ENCODE data around the gene AP2A2.

AP2A2 gene

DNA sequence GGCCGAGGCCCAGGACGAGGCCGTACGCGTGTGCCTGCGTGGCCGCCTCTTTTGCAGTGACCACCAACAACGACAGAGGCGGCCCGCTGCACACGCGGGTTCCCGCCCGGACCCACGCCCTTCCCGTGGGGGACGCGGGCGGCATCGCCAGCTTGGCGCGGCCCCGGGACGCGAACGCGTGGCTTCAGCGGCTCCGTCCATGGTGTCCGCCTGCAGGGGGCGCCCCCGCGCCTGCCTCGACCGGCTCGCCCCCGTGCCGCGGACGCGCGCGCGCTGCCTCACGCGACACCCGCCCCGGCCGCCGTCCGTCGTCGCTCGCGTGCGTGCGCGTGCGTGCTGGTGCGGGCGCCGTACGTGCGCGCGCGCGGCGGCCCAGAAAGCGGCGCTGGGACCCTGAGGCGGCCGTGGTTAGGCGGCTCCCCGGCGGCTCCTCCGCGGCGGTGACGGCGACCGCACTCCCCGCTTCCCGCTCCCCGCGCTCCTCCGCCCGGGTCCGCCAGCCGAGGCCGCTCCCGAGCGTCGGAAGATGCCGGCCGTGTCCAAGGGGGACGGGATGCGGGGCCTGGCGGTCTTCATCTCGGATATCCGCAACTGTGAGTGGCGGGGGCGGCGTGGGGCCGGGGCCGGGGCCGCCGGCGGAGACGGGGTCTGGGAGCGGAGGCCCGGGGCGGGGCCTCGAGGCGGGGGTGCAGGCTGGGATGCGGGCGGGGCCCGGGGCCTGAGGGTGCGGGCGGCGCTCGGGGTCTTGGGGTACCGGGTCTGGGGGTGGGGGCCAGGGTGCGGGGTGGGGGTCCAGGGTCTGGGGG lies at the start of gene AP2A2:
Gene AP2A2, plus strand, starts transcription at position 375 of the 806 bp plus-strand sequence. Its CDS starts 152 bp downstream, at position 527.
- peak; percentile 25 for DNase-seq

DNA sequence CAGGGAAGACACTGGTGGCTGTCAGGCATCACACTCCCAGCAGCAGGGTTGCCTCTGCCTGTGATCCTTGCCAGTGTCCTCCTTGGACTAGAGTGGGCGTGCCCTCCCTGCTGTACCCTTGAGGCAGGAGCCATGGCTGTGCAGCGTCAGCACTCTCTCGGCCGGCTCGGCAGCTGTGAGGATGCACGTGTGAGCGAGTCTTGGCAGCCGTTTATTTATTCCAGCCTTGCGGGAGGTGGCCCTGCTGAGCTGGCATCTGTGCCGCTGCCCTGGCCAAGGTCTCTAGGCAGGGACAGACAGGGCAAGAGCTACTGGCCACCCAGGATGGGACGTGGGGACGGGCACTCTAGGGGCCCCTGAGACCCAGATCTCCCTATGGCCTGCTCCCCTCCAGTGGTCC lies 49.1 kb upstream of the AP2A2 start:
- no peak for DNase-seq

DNA sequence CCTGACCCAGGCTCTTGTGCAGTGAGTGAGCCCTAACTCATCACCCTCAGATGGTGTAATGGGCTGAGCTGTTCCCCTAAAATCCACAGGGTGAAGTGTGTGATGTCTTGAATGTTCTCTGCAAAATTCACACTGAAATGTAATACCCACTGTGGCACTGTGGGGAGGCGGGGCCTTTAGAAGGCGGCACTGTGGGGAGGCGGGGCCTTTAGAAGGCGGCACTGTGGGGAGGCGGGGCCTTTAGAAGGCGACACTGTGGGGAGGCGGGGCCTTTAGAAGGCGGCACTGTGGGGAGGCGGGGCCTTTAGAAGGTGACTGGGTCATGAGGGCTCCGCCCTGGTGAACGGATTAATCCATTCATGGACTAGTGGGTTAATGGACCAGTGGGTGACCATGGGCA lies 48.1 kb upstream of the AP2A2 start:
- no peak for DNase-seq

DNA sequence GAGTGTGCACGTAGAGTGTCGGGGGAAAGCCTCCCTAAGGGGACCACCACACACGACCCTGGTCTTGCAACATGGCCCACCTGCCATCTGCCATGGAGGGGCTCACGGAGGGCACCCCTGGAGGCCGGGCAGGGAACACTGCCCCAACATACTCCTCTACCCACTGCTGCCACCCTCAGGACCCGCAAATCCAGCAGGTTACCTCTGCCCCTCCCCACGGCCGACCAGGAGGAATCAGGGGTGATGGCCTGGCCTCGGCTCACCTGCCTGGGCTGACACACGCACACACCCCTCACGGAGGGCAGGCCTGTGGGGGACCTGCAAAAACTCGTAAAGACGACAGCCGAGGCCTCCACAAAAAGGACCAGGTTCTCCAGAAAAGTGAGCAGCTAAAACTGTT lies 45.2 kb upstream of the AP2A2 start:
- DNase-seq, result no peak

DNA sequence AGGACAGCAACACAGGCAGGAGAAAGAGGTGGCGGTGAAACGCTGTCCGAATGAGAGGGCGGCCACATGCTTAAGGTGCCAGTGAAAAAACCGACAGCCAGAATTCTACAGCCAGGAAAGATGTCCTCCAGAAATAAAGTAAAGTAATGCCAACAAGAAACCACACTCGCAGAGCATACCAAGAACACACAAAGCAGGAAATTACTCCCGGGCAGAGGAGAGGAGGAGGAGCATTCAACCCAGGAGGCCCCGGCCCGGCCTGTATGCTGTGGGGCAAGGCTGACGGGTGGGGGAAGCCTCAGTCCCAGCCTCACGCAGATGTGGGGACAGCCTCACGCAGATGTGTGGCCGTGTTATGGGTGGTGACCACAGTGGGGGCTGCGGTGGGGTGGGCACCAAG lies 43.1 kb upstream of the AP2A2 start:
- DNase-seq, result no peak

- no peak for DNase-seq
These were observed 42.1 kb upstream of the AP2A2 start for GRCh38 chr11:883527-883926.

GRCh38 chr11:884578-885070 lies 41.0 kb upstream of the AP2A2 start:
- no peak for DNase-seq

DNA sequence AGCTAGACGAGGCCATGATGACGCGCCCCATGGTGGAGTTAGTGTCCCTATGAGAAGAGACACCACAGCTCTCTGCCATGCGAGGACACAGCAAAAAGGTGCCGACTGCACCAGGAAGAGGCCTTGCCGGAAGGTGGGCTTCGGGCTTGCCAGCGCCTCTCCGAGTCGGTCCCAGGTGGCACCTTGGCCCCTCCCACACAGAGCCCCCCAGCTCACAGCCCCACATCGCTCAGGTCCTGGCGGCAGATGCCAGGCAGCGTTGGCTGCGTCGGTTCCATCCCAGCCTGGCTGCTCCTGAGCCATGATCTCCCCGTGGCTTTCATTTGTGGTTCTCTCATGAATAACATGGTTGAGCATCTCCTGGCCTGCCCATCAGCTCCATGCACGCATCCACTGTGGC lies 39.1 kb upstream of the AP2A2 start:
- DNase-seq, result no peak

DNA sequence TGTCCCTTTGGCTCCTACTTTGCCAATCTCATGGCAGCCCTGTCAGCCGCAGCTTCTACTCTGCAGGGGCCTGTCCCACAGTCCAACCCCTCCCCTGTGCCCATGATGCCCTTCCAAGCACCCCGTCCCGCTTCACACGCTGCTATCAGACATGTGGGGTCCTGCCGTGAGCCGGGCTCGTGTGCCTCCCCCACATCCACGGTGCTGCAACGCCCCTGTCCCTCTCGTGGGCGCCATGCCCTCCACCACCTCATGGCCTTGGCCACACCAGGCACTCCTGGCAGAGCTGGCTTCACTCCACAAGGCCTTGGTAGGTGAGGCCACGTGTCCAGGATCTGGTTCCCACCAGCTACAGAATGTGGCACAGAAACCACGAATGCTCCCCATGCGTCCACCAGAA lies 38.1 kb upstream of the AP2A2 start:
- no peak for DNase-seq

DNA sequence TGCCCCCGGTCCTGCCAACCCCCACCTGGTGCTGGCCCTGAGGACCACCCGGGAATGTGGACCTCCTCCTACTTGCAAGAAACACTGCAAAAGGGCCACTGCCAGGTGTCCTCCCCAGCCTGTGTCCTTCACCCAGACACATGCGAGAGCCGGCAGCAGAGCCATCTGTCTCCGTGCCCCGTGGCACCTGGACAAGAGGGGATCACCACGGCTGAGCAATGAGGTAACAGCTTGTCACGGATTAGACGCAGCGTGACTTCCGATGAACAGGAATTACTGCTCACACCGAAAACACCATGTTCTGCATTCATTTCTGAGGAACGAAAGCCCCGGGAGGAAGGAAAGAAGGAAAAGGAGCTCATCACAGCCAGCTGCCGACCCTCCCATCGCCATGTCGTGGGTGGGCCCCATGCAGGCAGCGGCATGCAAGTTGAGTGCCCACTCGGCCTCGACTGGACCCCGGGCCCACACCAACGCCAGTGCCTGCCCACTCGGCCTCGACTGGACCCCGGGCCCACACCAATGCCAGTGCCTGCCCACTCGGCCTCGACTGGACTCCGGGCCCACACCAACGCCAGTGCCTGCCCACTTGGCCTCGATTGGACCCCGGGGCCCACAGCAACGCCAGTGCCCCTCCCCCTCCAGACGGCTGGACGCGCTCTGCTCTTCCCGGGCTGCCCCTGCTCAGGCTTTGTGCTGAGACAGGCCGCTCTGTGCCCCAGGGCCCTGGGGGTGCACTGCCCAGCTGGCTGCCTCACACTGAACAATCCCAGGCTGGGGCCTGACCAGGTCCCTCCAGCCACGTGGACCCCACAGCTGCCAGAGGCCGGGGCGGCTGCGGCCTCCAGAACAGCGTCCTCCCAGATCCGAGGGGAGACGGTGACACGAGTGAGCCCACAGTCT lies 37.1 kb upstream of the AP2A2 start:
- no peak for DNase-seq

DNA sequence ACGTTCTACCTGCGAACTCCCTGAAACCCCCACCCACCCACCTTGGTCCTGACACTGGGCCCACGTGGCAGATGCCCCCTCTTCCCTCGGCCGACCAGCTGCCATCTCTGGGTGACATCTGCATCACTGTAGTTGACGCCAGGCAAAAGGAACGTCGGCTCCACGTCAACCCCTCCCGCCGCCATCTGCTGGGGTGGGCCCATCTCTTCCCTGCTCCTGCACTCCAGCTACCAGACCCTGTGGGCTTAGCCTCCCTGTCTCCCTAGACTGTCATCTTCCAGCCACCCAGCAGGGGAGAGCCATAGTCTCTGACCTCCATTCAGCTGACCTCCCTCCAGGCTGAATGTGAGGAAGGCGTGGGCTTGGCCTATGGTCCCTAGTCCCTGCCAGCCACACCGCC lies 36.4 kb upstream of the AP2A2 start:
- no peak for DNase-seq

DNA sequence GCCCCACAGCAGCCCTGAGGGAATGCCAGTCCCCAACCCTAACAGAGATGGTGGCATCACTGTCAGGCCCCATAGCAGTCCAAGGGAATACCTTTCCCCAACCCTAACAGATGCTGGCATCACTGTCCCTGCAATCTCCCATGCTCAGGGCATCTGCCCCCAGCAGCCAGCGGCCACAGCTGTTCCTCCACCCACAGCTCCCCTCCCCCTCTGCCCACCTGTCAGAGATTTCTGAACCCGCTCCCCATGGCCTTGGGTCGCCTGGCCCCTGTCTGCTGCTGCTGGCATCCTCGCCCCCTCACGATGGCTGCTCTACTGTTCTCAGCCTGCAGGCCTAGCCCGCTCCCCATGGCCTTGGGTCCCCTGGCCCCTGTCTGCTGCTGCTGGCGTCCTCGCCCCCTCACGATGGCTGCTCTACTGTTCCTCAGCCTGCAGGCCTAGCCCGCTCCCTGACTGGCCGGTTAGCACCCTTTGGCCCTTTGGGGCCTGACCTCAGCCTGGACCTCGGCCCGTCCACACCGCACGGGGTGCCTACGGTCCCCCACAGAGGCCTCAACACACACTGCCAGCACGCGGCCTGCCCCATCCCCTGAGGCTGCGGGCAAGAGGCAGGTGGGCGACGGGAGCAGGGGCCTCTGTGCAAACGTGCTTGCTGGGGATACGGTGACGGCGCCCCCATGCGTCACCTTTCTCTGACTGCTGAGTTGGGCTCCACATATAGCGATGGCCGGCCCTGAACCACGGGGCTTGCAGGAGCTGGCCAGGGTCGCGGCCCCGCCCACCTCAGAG lies 35.8 kb upstream of the AP2A2 start:
- DNase-seq, result no peak

GRCh38 chr11:890794-891540 lies 34.7 kb upstream of the AP2A2 start:
- no peak for DNase-seq

- no peak for DNase-seq
These were observed 32.5 kb upstream of the AP2A2 start for GRCh38 chr11:893008-893654.

GRCh38 chr11:894575-895201 lies 31.0 kb upstream of the AP2A2 start:
- no peak for DNase-seq

GRCh38 chr11:895331-896110 lies 30.1 kb upstream of the AP2A2 start:
- no peak for DNase-seq

DNA sequence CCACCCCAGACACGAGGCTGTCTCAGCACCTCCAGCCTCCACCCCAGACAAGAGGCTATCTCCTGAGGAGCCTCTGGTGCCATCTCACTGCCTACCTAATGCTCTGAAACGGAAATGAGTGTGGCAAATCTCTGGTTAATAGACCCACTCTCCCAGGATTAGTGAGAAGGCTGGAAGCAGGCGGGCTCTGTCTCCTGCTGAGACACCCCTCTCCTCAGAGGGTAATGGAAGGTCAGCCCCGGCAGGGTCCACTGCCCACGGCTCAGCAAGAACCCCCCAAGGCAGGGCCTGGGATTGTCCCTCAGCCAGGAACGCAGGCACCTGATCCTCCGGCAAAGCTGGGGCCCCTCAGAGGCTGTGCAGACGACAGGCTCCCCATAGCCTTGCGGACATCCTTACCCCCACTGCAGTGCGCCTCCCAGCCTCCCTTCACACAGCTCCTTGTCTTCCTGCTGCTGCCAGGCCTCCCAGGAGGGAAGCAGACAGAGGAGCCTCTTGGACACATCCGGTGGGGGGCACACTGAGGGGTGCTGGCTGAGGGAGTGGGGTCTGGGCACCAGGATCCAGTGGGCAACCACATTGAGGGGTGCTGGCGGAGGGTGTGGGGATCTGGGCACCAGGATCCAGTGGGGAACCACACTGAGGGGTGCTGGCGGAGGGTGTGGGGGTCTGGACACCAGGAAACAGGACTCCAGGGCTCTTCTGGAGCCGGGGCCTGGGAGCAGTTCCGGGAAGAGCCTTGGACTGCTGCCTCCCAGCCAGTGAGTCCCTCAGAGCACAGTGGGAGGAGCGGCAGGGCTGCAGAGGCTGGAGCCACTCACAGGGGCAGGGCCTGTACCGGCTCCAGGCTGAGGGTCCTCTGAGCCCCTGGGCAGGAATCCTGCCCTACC lies 28.2 kb upstream of the AP2A2 start:
- no peak for DNase-seq

DNA sequence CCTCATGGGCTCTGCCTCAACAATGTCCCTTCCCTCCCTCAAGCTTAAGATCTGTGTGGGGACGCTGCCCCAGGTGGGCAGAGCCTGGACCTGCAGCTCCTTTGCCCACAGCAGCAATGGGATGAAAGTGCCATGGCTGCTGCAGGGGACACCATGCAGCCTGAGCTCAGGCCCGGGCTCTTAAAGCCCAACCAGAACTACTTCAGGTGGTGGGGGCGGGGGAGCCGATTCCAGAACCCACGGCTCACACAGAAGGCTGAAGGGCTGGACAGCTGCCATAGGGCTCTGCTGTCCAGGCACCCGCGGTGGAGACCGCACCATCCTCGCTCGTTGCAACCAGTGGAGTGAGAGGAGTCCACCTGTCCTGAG lies 27.5 kb upstream of the AP2A2 start:
- DNase-seq, result no peak

- DNase-seq, result no peak
These were observed 27.0 kb upstream of the AP2A2 start for GRCh38 chr11:898540-899190.
